Measurements from ENCODE around the gene TAF11L3. TPM values are rescaled to one million over a fixed set of nuclear protein-coding genes. Genes with fewer than 3 reads are reported as not detected.
"Not testable (repeated sequence)": the region's sequence is repeated elsewhere in the genome, so short reads cannot be mapped to it uniquely, and the experiment has no call there.

Gene TAF11L3
- total RNA-seq, 1 experiment from 2014 or later: not detected

GRCh38 chr5:17526504-17526903 lies 8.3 kb downstream of the TAF11L3 start:
- peak; percentile 10 for DNase-seq
- BruUV-seq (replicated peaks); H3K27me3 Mint-ChIP-seq (ENCODE audit: unreplicated experiment): not testable (repeated sequence)

GRCh38 chr5:17528369-17528768 lies 10.2 kb downstream of the TAF11L3 start, which contains the start of gene TAF11L6:
TAF11L6 (plus strand) TSS chr5:17528669.
- H3K27ac Mint-ChIP-seq (ENCODE audit: unreplicated experiment); H3K36me3 Mint-ChIP-seq (ENCODE audit: insufficient read depth, unreplicated experiment); CTCF ChIA-PET; H3K27me3 Mint-ChIP-seq (ENCODE audit: unreplicated experiment); H3K4me1 Mint-ChIP-seq (ENCODE audit: low read depth, unreplicated experiment); intact Hi-C loops (cut with micrococcal nuclease; ENCODE audit: unreplicated experiment); H3K9me3 Mint-ChIP-seq (ENCODE audit: low read depth, unreplicated experiment); DNase-seq; H3K4me3 Mint-ChIP-seq (ENCODE audit: low read depth, unreplicated experiment); BruUV-seq (replicated peaks): not testable (repeated sequence)

More at GRCh38 chr5:17526504-17526903, 8.3 kb downstream of the TAF11L3 start:
- CTCF ChIA-PET; H3K4me1 Mint-ChIP-seq (ENCODE audit: low read depth, unreplicated experiment); H3K36me3 Mint-ChIP-seq (ENCODE audit: insufficient read depth, unreplicated experiment); H3K27ac Mint-ChIP-seq (ENCODE audit: unreplicated experiment); H3K9me3 Mint-ChIP-seq (ENCODE audit: low read depth, unreplicated experiment); H3K4me3 Mint-ChIP-seq (ENCODE audit: low read depth, unreplicated experiment); intact Hi-C loops (cut with micrococcal nuclease; ENCODE audit: unreplicated experiment): not testable (repeated sequence)

Other genes starting within 250 kb of the TAF11L3 start
- gene TAF11L2, start 20.1 kb upstream of the TAF11L3 start, total RNA-seq (2022): not detected in 2 replicates
- not detected in 2 replicates for gene TAF11L4, start 3.4 kb downstream of the TAF11L3 start, total RNA-seq (2022)
- gene TAF11L5, start 6.9 kb downstream of the TAF11L3 start, total RNA-seq (2022): not detected in 2 replicates
- gene TAF11L6, start 10.3 kb downstream of the TAF11L3 start, total RNA-seq (2022): not detected in 2 replicates
- gene TAF11L7, start 67.4 kb downstream of the TAF11L3 start, total RNA-seq (2022): not detected in 2 replicates
- gene TAF11L8, start 72.6 kb downstream of the TAF11L3 start, total RNA-seq (2022): not detected in 2 replicates
- gene TAF11L9, start 76.0 kb downstream of the TAF11L3 start, total RNA-seq (2022): not detected in 2 replicates
- gene TAF11L10, start 79.5 kb downstream of the TAF11L3 start, total RNA-seq (2022): not detected in 2 replicates
- gene TAF11L11, start 85.8 kb downstream of the TAF11L3 start, total RNA-seq (2022): not detected in 2 replicates
- not detected in 2 replicates for gene TAF11L12, start 92.0 kb downstream of the TAF11L3 start, total RNA-seq (2022)
- gene TAF11L13, start 113.7 kb downstream of the TAF11L3 start, total RNA-seq (2022): not detected in 2 replicates
- not detected in 2 replicates for gene TAF11L14, start 116.1 kb downstream of the TAF11L3 start, total RNA-seq (2022)